DOHH2 (cell line): ENCODE data around the gene PDGFB.

Source experiments
- H3F3A ChIP-seq: fragments of 200-600 bp; sonication (generic), shearing (Covaris generic); 2 replicates; pipeline ENCODE4 v1.6.0; 2016; ENCODE audit warnings: antibody characterized with exemption, mild to moderate bottlenecking; ENCODE audit not compliant: control insufficient read depth, insufficient read depth
- H3K27ac ChIP-seq: fragments of 200-600 bp; sonication (generic); 2 replicates; pipeline ENCODE4 v1.5.1; 2014; ENCODE audit warnings: low read depth, mild to moderate bottlenecking, low read length, moderate library complexity
- H3K27me3 ChIP-seq: fragments of 200-600 bp; sonication (generic); 2 replicates; pipeline ENCODE4 v1.6.1; 2014; ENCODE audit warnings: mild to moderate bottlenecking, low read length, mixed read lengths; ENCODE audit not compliant: control insufficient read depth
- H3K36me3 ChIP-seq: fragments of 200-600 bp; sonication (generic); 2 replicates; pipeline ENCODE4 v1.6.1; 2014; ENCODE audit warnings: mild to moderate bottlenecking, low read length, moderate library complexity, mixed read lengths; ENCODE audit not compliant: control insufficient read depth
- H3K4me1 ChIP-seq: fragments of 200-600 bp; sonication (generic); 2 replicates; pipeline ENCODE4 v1.6.1; 2014; ENCODE audit warnings: mild to moderate bottlenecking, low read length, mixed read lengths; ENCODE audit not compliant: control insufficient read depth
- H3K4me2 ChIP-seq: fragments of 200-600 bp; sonication (generic); 2 replicates; pipeline ENCODE4 v1.6.0; 2014; ENCODE audit warnings: mild to moderate bottlenecking, low read length, moderate library complexity
- H3K4me3 ChIP-seq: fragments of 200-600 bp; sonication (generic); 2 replicates; pipeline ENCODE4 v1.5.1; 2014; ENCODE audit warnings: mild to moderate bottlenecking, low read length, mixed read lengths
- H3K79me2 ChIP-seq: fragments of 200-600 bp; sonication (generic); 2 replicates; pipeline ENCODE4 v1.6.1; 2014; ENCODE audit warnings: mild to moderate bottlenecking, low read length, mixed read lengths; ENCODE audit not compliant: control insufficient read depth
- H3K9me2 ChIP-seq: fragments of 200-600 bp; sonication (generic); replicated peaks from 2 replicates; pipeline ENCODE4 v1.6.1; 2014; ENCODE audit warnings: mild to moderate bottlenecking, low read length, mixed read lengths; ENCODE audit not compliant: control insufficient read depth
- H3K9me3 ChIP-seq: fragments of 200-600 bp; sonication (generic); 2 replicates; pipeline ENCODE4 v1.6.1; 2014; ENCODE audit warnings: antibody characterized with exemption, low read length, mixed read lengths; ENCODE audit not compliant: control insufficient read depth, insufficient read depth
- H4K20me1 ChIP-seq: fragments of 200-600 bp; sonication (generic); 2 replicates; pipeline ENCODE4 v1.6.0; 2014; ENCODE audit warnings: low read depth, mild to moderate bottlenecking, antibody characterized with exemption, low read length, moderate library complexity; ENCODE audit not compliant: control insufficient read depth, insufficient read depth
- EZH2phosphoT487 ChIP-seq: fragments of 200-600 bp; sonication (generic); IDR thresholded peaks from 2 replicates; pipeline ENCODE4 v1.6.1; 2017; ENCODE audit warnings: borderline replicate concordance, mild to moderate bottlenecking, antibody characterized with exemption, low read length, moderate library complexity, mixed read lengths
- TF ChIP-seq, protein P1 (sequence below): fragments of 200-600 bp; sonication (generic); IDR thresholded peaks from one replicate; pipeline ENCODE4 v1.5.1; 2014; ENCODE audit warnings: antibody characterized with exemption, mild to moderate bottlenecking, low read depth, low read length; ENCODE audit not compliant: poor library complexity, severe bottlenecking

The PDGFB gene

DNA sequence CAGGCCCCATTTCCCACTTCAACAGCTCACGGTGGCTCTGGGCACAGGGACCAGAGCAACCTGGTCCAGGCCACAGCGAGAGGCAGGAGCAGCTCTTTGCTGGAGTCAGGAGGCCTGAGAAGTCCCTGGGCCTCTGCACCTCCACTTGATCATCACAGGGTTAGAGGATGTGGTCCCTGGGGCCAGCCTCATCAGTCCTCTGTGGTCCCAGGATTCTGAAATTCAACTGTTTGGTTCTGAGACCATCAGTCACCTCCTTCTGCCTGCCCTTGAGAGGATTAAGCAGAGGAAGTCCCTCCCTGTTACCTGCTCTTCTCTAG is 67.4 kb downstream of the PDGFB start:
- Histone ChIP-seq H4K20me1 (no peaks in the 10 kb centered on the region), H3K79me2 (no peaks in the 10 kb centered on the region), H3K27ac (no peak overlapping the region), H3K36me3 (no peaks in the 10 kb centered on the region), H3K4me2 (no peak overlapping the region), H3K4me1 (peaks cover 28% of the 10 kb centered on the region), H3K9me3 (no peaks in the 10 kb centered on the region), H3K4me3 (no peak overlapping the region), H3K27me3 (no peaks in the 10 kb centered on the region), H3F3A (no peaks in the 10 kb centered on the region), H3K9me2 (no peaks in the 10 kb centered on the region)
- no peak for TF ChIP-seq EZH2phosphoT487
- TF ChIP-seq, protein P1, sequence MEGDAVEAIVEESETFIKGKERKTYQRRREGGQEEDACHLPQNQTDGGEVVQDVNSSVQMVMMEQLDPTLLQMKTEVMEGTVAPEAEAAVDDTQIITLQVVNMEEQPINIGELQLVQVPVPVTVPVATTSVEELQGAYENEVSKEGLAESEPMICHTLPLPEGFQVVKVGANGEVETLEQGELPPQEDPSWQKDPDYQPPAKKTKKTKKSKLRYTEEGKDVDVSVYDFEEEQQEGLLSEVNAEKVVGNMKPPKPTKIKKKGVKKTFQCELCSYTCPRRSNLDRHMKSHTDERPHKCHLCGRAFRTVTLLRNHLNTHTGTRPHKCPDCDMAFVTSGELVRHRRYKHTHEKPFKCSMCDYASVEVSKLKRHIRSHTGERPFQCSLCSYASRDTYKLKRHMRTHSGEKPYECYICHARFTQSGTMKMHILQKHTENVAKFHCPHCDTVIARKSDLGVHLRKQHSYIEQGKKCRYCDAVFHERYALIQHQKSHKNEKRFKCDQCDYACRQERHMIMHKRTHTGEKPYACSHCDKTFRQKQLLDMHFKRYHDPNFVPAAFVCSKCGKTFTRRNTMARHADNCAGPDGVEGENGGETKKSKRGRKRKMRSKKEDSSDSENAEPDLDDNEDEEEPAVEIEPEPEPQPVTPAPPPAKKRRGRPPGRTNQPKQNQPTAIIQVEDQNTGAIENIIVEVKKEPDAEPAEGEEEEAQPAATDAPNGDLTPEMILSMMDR, result no peak

DNA sequence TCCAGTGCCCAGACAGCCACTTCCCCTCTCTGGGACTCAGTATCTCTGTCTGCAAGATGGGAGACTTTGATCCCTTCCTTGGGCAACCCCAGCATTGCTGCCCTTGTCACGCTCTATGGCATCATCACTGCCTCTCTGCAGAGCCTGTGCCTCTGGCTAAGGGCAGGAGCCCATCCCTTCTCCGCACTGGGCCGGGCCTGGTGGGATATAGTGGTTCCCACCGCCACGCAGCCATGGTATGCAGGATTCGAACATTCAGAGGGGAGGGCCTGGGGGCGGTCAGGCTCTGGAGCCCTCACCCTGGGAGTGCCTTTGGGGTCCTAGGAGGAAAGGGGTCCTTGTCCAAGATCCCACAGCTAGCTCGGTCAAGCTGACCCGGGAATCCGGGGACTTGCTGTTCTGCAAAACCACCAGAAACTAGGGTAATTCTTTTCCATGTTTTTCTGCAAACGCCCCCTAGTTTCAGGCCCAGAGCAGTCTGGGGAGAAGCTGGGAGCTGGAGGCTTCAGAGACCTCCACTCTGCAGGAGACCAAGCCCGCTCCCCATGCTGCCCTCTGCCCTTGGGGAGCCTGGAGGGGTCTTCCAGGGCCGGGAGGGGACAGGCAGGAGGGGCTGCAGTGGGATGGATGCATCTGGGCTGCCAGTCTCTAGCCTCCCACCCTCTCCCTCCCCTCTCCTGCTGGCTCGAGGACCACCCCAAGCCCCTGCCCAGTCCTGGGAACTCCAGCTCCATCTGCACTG is 67.9 kb downstream of the PDGFB start:
- H3K4me2 ChIP-seq, result no peak overlapping the region
- H3K27me3 ChIP-seq, result no peaks in the 10 kb centered on the region
- no peaks in the 10 kb centered on the region for H3K9me3 ChIP-seq
- no peaks in the 10 kb centered on the region for H4K20me1 ChIP-seq
- H3K36me3 ChIP-seq, result no peaks in the 10 kb centered on the region
- H3K9me2 ChIP-seq, result no peaks in the 10 kb centered on the region
- no peak overlapping the region for H3K27ac ChIP-seq
- H3F3A ChIP-seq, result no peaks in the 10 kb centered on the region
- no peak overlapping the region for H3K4me3 ChIP-seq
- peaks cover 33% of the 10 kb centered on the region for H3K4me1 ChIP-seq
- H3K79me2 ChIP-seq, result no peaks in the 10 kb centered on the region
- TF ChIP-seq, protein P1, result no peak
- TF ChIP-seq EZH2phosphoT487, result no peak

DNA sequence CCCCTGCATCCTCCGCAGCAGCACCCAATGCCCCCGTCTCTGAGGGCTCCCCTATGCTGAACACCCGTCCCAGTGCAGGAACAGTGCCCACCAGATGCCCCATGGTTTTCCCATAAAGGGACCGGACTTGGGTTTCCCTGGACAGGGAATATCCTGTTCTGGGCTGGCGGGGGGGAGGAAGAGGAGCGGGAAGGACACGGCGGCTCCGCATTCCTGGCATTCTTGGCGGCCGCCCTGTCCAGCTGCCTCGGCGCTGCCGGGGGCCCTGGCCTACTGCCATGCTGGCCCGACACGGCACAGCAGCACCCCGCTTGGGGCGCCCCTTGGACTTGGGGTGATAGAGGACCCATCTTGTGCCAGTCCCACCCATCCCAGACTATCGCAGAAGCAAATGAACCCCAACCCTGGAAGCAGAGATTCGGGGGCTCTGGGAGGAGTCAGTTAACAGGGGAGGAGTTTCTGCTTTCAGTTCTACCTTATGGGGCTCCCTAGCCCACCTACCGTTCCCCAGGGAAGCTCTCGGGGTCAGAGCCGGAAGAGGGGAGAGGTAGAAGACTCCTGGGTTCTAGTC is 68.6 kb downstream of the PDGFB start:
- Histone ChIP-seq H3K4me2 (no peak overlapping the region), H3K27me3 (no peaks in the 10 kb centered on the region), H3K27ac (no peak overlapping the region), H3K79me2 (no peaks in the 10 kb centered on the region), H3F3A (no peaks in the 10 kb centered on the region), H3K36me3 (no peaks in the 10 kb centered on the region), H3K4me1 (peaks cover 40% of the 10 kb centered on the region), H3K4me3 (no peak overlapping the region), H4K20me1 (no peaks in the 10 kb centered on the region), H3K9me3 (no peaks in the 10 kb centered on the region), H3K9me2 (no peaks in the 10 kb centered on the region)
- TF ChIP-seq, protein P1, result no peak
- TF ChIP-seq EZH2phosphoT487, result no peak
